Neuronal stem cell (in vitro differentiated cells): ENCODE measurements around the gene SPATS2.

ENCODE experiments used
- DNase-seq: peaks from one replicate; pipeline ENCODE4 v3.0.0-alpha.2; 2013; ENCODE audit warnings: low spot score
- H2AFZ ChIP-seq: one replicate; pipeline ENCODE4 v1.6.1; 2013; ENCODE audit warnings: mild to moderate bottlenecking, low read length, inconsistent platforms
- H2AK5ac ChIP-seq: 2 replicates; pipeline ENCODE4 v1.6.1; 2013; ENCODE audit warnings: low read depth, mild to moderate bottlenecking, inconsistent platforms, low read length, moderate library complexity, mixed read lengths
- H2BK120ac ChIP-seq: 2 replicates; pipeline ENCODE4 v1.6.1; 2013; ENCODE audit warnings: low read depth, mild to moderate bottlenecking, inconsistent platforms, low read length, moderate library complexity, mixed read lengths
- H2BK12ac ChIP-seq: one replicate; pipeline ENCODE4 v1.6.1; 2013; ENCODE audit warnings: low read length, inconsistent platforms
- H2BK15ac ChIP-seq: 2 replicates; pipeline ENCODE4 v1.6.1; 2013; ENCODE audit warnings: mild to moderate bottlenecking, low read length, inconsistent platforms, mixed read lengths
- H2BK5ac ChIP-seq: one replicate; pipeline ENCODE4 v1.6.1; 2013; ENCODE audit warnings: inconsistent platforms, mild to moderate bottlenecking, low read length, moderate library complexity
- H3K14ac ChIP-seq: one replicate; pipeline ENCODE4 v1.6.1; 2013; ENCODE audit warnings: low read length, inconsistent platforms
- H3K18ac ChIP-seq: 2 replicates; pipeline ENCODE4 v1.6.1; 2013; ENCODE audit warnings: low read length, inconsistent platforms
- H3K23ac ChIP-seq: 2 replicates; pipeline ENCODE4 v1.6.1; 2013; ENCODE audit warnings: low read depth, mild to moderate bottlenecking, mixed read lengths, low read length, inconsistent platforms; ENCODE audit not compliant: poor library complexity
- H3K27ac ChIP-seq: replicated peaks from 3 replicates; pipeline ENCODE4 v1.5.1; 2013; ENCODE audit warnings: low read length, inconsistent platforms
- H3K27me3 ChIP-seq, 3 experiments: 2 replicates each; pipeline ENCODE4 v1.6.1; 2013; ENCODE audit warnings: low read length in 3 of 3, mild to moderate bottlenecking in 2 of 3, inconsistent platforms in 1 of 3, low read depth in 1 of 3, mixed read lengths in 1 of 3, moderate library complexity in 1 of 3; ENCODE audit not compliant: control insufficient read depth in 3 of 3, insufficient read depth in 3 of 3
- H3K36me3 ChIP-seq, 2 donors: replicated peaks in 1 of 2; 2 replicates each; pipeline ENCODE4 v1.6.1; 2013; ENCODE audit warnings: low read length in 2 of 2; ENCODE audit not compliant: control insufficient read depth in 2 of 2, insufficient read depth in 2 of 2
- H3K4ac ChIP-seq: 2 replicates; pipeline ENCODE4 v1.6.1; 2013; ENCODE audit warnings: inconsistent platforms, mild to moderate bottlenecking, low read length, moderate library complexity
- H3K4me1 ChIP-seq, 2 donors: 1 replicate in 1 of 2; 2 replicates in 1 of 2; pipeline ENCODE4 v1.6.1; 2013; ENCODE audit warnings: low read length in 2 of 2, low read depth in 1 of 2; ENCODE audit not compliant: control insufficient read depth in 2 of 2, insufficient read depth in 1 of 2
- H3K4me2 ChIP-seq: one replicate; pipeline ENCODE4 v1.6.1; 2013; ENCODE audit warnings: mild to moderate bottlenecking, low read length, inconsistent platforms; ENCODE audit not compliant: insufficient read depth, poor library complexity, severe bottlenecking
- H3K4me3 ChIP-seq, 2 donors: 2 replicates each; pipeline ENCODE4 v1.5.1; 2013; ENCODE audit warnings: low read length in 2 of 2, mild to moderate bottlenecking in 2 of 2, inconsistent platforms in 1 of 2, moderate library complexity in 1 of 2
- H3K79me1 ChIP-seq: one replicate; pipeline ENCODE4 v1.6.1; 2013; ENCODE audit warnings: low read depth, mild to moderate bottlenecking, inconsistent platforms, low read length, moderate library complexity
- H3K9ac ChIP-seq: one replicate; pipeline ENCODE4 v1.6.1; 2013; ENCODE audit warnings: mild to moderate bottlenecking, low read depth, low read length, inconsistent platforms; ENCODE audit not compliant: poor library complexity
- H3K9me3 ChIP-seq, 2 donors: replicated peaks in 1 of 2; 2 replicates each; pipeline versions ENCODE3 to v1.6.1; 2013; ENCODE audit warnings: low read length in 2 of 2, mild to moderate bottlenecking in 2 of 2, inconsistent platforms in 1 of 2, low read depth in 1 of 2, mixed read lengths in 1 of 2, moderate library complexity in 1 of 2; ENCODE audit not compliant: control insufficient read depth in 2 of 2, insufficient read depth in 1 of 2
- H4K8ac ChIP-seq: one replicate; pipeline ENCODE4 v1.6.1; 2013; ENCODE audit warnings: low read depth, mild to moderate bottlenecking, inconsistent platforms, low read length, moderate library complexity
- H4K91ac ChIP-seq: one replicate; pipeline ENCODE4 v1.6.1; 2013; ENCODE audit warnings: low read length, low read depth, mild to moderate bottlenecking, inconsistent platforms; ENCODE audit not compliant: poor library complexity
- WGBS, 2 donors: extraction: QIAGEN DNeasy Blood & Tissue Kit; methylation state at CpG; one replicate each; pipeline ENCODE4 v1.1.7; 2013; ENCODE audit warnings: missing lambda C conversion rate in 2 of 2, mixed read lengths in 1 of 2; ENCODE audit not compliant: insufficient read length in 2 of 2, insufficient replicate concordance in 1 of 2; ENCODE audit errors: extremely low coverage in 2 of 2; 5-methylcytosine and 5-hydroxymethylcytosine counted together

Gene SPATS2

GRCh38 chr12:49465132-49465531 lies 97.9 kb downstream of the SPATS2 start:
- Histone ChIP-seq H2AK5ac (no peak overlapping the region), H3K27me3 (no peaks in the 10 kb centered on the region), H2AFZ (no peak overlapping the region), H3K4me2 (no peak overlapping the region), H3K23ac (no peak overlapping the region), H3K79me1 (no peaks in the 10 kb centered on the region), H3K9me3 (no peaks in the 10 kb centered on the region), H3K27ac (no peak overlapping the region), H4K8ac (no peak overlapping the region), H3K4me3 (no peak overlapping the region), H2BK5ac (no peak overlapping the region), H3K14ac (no peak overlapping the region), H3K36me3 (peaks cover 2 to 20% of the 10 kb centered on the region in 2 donors), H3K18ac (no peak overlapping the region), H4K91ac (no peak overlapping the region), H3K4ac (no peak overlapping the region), H2BK120ac (no peak overlapping the region), H3K4me1 (peaks cover 0 to 2% of the 10 kb centered on the region in 2 donors), H2BK12ac (no peak overlapping the region), H3K9ac (no peak overlapping the region), H2BK15ac (no peak overlapping the region)
- DNase-seq = no peak
- no CpG with 5 or more reads among the region's 2 CpGs for WGBS, 2 donors

GRCh38 chr12:49470986-49471385 lies 103.7 kb downstream of the SPATS2 start:
- Histone ChIP-seq H3K14ac (no peak overlapping the region), H2AK5ac (no peak overlapping the region), H2BK15ac (no peak overlapping the region), H2AFZ (no peak overlapping the region), H4K8ac (no peak overlapping the region), H3K4me1 (peaks cover 0 to under 1% of the 10 kb centered on the region in 2 donors), H3K36me3 (peaks cover 2 to 3% of the 10 kb centered on the region in 2 donors), H2BK5ac (no peak overlapping the region), H3K4me3 (no peak overlapping the region), H2BK120ac (no peak overlapping the region), H3K79me1 (peaks cover 7% of the 10 kb centered on the region), H3K9me3 (no peaks in the 10 kb centered on the region), H2BK12ac (no peak overlapping the region), H3K4me2 (no peak overlapping the region), H3K27ac (no peak overlapping the region), H3K9ac (no peak overlapping the region), H3K23ac (no peak overlapping the region), H3K4ac (no peak overlapping the region), H3K27me3 (no peaks in the 10 kb centered on the region), H3K18ac (no peak overlapping the region), H4K91ac (no peak overlapping the region)
- DNase-seq = no peak

GRCh38 chr12:49471557-49471956 lies 104.3 kb downstream of the SPATS2 start:
- no peak for DNase-seq
- H3K4me3 ChIP-seq = no peak overlapping the region
- H2BK15ac ChIP-seq = no peak overlapping the region
- no peak overlapping the region for H2AFZ ChIP-seq
- WGBS, 2 donors = no CpG with 5 or more reads among the region's 1 CpG
- no peak overlapping the region for H3K23ac ChIP-seq
- no peak overlapping the region for H3K18ac ChIP-seq
- H2BK120ac ChIP-seq = no peak overlapping the region
- no peak overlapping the region for H2AK5ac ChIP-seq
- no peak overlapping the region for H3K14ac ChIP-seq
- H2BK12ac ChIP-seq = no peak overlapping the region
- no peaks in the 10 kb centered on the region for H3K27me3 ChIP-seq
- no peak overlapping the region for H3K4ac ChIP-seq
- H3K36me3 ChIP-seq = peaks cover 2 to 8% of the 10 kb centered on the region in 2 donors
- peaks cover 0 to 3% of the 10 kb centered on the region in 2 donors for H3K4me1 ChIP-seq
- H4K8ac ChIP-seq = no peak overlapping the region
- no peak overlapping the region for H3K27ac ChIP-seq
- no peak overlapping the region for H4K91ac ChIP-seq
- no peaks in the 10 kb centered on the region for H3K9me3 ChIP-seq
- peaks cover 11% of the 10 kb centered on the region for H3K79me1 ChIP-seq
- H2BK5ac ChIP-seq = no peak overlapping the region
- H3K9ac ChIP-seq = no peak overlapping the region
- H3K4me2 ChIP-seq = no peak overlapping the region

GRCh38 chr12:49476091-49476490 lies 108.8 kb downstream of the SPATS2 start:
- peaks cover 2 to 8% of the 10 kb centered on the region in 2 donors for H3K36me3 ChIP-seq
- H4K91ac ChIP-seq = no peak overlapping the region
- H3K14ac ChIP-seq = no peak overlapping the region
- H3K9ac ChIP-seq = no peak overlapping the region
- H4K8ac ChIP-seq = no peak overlapping the region
- H3K18ac ChIP-seq = no peak overlapping the region
- no peak for DNase-seq
- H3K27me3 ChIP-seq = no peaks in the 10 kb centered on the region
- H2BK120ac ChIP-seq = no peak overlapping the region
- no peak overlapping the region for H2BK5ac ChIP-seq
- H2AK5ac ChIP-seq = no peak overlapping the region
- H3K23ac ChIP-seq = peak overlapping the region; percentile 60
- H3K4me1 ChIP-seq = peaks cover 0 to 11% of the 10 kb centered on the region in 2 donors
- no peak overlapping the region for H2BK12ac ChIP-seq
- no peak overlapping the region for H3K4me3 ChIP-seq
- H3K27ac ChIP-seq = no peak overlapping the region
- H3K9me3 ChIP-seq = no peaks in the 10 kb centered on the region
- no peak overlapping the region for H3K4ac ChIP-seq
- WGBS, 2 donors = no CpG with 5 or more reads among the region's 12 CpGs
- H2AFZ ChIP-seq = no peak overlapping the region
- no peak overlapping the region for H3K4me2 ChIP-seq
- peaks cover 17% of the 10 kb centered on the region for H3K79me1 ChIP-seq
- no peak overlapping the region for H2BK15ac ChIP-seq
